GM12872 (cell line): ENCODE measurements around the gene GAPDHS.
A peak's percentile ranks its signal among the peaks of the same experiment; 100 is the strongest.

Experiments
- TF ChIP-seq, protein P1 (sequence below): IDR thresholded peaks from 3 replicates; pipeline ENCODE4 v1.5.1; 2011; ENCODE audit warnings: low read depth, mild to moderate bottlenecking, low read length, moderate library complexity; ENCODE audit not compliant: insufficient read depth

Gene GAPDHS

DNA sequence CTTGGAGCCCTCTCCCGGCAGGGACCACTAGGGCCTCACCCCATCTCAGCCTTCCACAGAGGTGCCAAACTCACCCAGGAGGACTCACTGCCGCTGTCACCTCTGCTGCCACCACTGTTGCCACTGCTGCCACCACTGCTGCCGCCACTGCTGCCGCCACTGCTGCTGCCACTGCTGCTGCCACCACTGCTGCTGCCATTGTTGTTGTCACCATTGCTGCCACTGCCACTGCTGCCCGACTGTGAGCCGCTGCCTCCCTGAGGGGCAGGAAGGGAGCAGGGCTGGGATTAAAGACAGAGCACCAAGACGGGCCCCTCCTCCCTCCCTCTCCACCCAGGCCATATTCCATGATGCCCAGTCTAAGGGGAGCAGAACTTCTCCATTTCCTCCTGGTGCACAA, 21.9 kb upstream of the GAPDHS start:
- TF ChIP-seq, protein P1, sequence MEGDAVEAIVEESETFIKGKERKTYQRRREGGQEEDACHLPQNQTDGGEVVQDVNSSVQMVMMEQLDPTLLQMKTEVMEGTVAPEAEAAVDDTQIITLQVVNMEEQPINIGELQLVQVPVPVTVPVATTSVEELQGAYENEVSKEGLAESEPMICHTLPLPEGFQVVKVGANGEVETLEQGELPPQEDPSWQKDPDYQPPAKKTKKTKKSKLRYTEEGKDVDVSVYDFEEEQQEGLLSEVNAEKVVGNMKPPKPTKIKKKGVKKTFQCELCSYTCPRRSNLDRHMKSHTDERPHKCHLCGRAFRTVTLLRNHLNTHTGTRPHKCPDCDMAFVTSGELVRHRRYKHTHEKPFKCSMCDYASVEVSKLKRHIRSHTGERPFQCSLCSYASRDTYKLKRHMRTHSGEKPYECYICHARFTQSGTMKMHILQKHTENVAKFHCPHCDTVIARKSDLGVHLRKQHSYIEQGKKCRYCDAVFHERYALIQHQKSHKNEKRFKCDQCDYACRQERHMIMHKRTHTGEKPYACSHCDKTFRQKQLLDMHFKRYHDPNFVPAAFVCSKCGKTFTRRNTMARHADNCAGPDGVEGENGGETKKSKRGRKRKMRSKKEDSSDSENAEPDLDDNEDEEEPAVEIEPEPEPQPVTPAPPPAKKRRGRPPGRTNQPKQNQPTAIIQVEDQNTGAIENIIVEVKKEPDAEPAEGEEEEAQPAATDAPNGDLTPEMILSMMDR = no peak

- TF ChIP-seq, protein P1 = no peak
These were observed 20.2 kb upstream of the GAPDHS start for GRCh38 chr19:35512831-35513627.

- TF ChIP-seq, protein P1 = peak; percentile 22; the same call in 2 of the 3 replicates
These were observed 19.5 kb upstream of the GAPDHS start, which contains the start of gene DMKN for GRCh38 chr19:35513628-35514281. Gene DMKN, minus strand, starts transcription at chr19:35513649. Its CDS starts 174 bp downstream, at chr19:35513475.

- TF ChIP-seq, protein P1 = no peak
These were observed 18.9 kb upstream of the GAPDHS start for GRCh38 chr19:35514282-35514809.

- TF ChIP-seq, protein P1 = no peak
These were observed 16.9 kb upstream of the GAPDHS start for GRCh38 chr19:35516310-35516709.

GRCh38 chr19:35517342-35517741, 15.9 kb upstream of the GAPDHS start:
- TF ChIP-seq, protein P1 = no peak

- TF ChIP-seq, protein P1 = no peak
These were observed 14.9 kb upstream of the GAPDHS start for GRCh38 chr19:35518313-35518712.
